ENCODE results near the gene GRN.
"Not testable (repeated sequence)": the region's sequence is repeated elsewhere in the genome, so short reads cannot be mapped to it uniquely, and the experiment has no call there.

Gene GRN

DNA sequence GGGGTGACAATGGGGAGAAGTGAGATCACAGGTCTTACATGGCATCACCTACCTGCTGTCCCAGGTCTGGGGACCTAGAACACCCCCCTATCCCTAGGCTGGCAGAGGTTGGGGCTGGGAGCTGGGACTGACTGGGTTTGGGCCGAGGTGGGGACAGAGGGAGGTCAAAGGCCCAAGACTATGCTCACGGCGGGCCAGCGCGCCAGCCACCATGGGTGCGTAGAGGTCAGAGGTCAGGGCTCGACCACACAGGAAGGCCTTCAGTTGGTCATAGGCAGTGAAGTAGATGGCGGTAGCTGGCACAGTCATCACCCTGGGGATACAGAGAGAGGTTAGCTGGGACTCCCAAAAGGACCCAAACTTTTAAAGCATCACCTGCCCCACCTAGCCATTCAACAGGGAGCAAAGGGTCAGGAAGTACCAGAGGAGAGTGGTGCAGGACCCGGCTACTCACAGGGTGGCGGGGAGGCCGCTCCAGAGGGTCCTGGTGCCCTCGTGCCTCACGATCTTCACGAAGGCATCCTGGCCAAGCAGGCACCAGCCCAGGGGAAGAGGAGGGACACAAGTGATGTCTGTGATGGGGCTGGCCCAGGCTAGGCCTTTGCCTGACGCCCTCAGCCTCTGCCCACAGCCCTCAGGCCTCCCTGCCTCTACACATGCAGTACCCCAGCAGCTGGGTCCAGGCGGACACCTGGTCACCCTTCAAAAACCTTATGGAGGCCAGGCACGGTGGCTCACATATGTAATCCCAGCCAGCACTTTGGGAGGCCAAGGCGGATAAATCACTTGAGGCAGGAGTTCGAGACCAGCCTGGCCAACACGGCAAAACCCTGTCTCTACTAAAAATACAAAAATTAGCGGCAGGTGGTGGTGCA lies 23.6 kb upstream of the GRN start:
- no peak for DNase-seq (ENCODE audit: low spot score)

DNA sequence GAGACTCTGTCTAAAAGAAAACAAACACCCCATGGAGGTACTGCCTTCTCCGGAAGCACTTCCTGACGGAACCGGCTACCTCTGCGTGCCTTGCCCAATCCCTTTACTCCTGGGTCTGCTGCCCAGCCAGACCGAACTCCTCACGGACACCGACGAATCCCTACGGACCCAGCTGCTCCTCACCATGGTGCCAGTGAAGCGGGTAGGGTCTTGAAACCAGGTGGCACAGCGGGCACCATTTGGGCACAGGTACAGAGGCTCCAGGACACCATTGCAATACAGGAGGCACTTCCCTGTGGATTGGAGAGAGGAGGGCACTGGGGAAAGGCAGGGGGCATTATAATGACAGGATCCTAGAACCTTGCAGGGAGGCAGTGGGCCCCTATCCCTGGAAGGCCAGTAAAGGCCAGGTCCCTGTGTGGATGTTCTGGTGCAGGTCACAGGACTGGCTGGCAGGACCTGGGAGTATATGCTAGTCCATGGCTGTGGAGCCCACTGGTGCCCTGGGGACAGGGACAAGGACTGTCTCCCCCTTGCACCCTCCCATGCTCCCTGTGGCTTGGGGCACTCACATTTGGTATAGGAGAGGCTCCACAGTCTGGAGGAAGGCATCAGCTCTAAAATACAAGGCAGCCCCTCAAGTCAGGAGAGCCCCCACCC lies 22.7 kb upstream of the GRN start:
- DNase-seq (ENCODE audit: low spot score) = no peak

DNA sequence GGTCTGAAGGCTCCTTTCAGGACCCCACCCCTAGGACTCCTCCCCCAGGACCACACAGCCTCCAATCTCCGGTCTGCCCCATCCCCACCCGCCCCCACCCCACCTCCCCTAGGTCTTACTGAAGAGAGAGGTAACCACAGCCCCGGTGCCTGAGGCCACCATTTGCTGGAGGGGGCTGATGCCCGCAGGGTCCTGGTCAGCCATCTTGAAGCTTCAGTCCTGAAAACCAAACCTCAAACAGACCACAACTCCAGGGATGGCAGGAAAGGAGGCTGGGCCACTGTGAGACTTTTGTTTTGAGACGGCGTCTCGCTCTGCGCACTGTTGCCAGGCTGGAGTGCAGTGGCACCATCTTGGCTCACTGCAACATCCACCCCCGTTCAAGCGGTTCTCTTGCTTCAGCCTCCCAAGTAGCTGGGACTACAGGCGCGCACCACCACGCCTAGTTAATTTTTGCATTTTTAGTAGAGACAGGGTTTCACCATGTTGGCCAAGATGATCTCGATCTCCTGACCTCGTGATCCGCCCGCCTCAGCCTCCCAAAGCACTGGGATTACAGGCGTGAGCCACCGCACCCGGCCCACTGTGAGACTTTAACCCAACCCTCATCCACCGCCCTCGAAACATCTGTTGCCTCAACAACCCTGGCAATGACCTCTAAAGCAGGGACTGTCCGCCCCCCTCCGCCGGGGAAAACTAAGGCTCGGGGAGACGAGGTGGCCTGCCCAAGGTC lies 21.6 kb upstream of the GRN start:
- no peak for DNase-seq (ENCODE audit: low spot score)

DNA sequence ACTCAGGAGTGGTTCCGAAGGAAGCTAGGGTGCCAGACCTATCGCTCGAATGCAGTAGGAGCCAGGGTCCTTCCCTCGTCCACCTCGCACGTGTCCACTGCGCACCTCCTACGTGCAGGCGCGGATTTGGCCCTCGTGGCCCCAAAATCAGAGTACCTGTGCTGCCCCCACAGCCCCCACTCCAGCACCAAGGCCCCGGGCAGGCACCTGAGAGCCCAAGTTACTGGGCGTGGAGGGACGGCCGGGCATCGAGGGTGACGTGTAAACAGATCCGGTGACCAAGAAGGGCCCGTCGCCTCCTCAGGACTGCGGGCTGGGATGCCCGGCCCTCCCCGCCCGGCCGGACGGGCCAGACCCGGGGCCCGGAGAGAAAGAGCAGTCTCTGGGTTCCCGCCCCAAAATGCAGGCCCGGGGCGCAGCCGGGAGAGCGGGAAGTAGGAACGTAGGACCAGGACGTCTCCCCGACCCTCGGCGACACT lies 21.0 kb upstream of the GRN start:
- DNase-seq (ENCODE audit: low spot score) = no peak

DNA sequence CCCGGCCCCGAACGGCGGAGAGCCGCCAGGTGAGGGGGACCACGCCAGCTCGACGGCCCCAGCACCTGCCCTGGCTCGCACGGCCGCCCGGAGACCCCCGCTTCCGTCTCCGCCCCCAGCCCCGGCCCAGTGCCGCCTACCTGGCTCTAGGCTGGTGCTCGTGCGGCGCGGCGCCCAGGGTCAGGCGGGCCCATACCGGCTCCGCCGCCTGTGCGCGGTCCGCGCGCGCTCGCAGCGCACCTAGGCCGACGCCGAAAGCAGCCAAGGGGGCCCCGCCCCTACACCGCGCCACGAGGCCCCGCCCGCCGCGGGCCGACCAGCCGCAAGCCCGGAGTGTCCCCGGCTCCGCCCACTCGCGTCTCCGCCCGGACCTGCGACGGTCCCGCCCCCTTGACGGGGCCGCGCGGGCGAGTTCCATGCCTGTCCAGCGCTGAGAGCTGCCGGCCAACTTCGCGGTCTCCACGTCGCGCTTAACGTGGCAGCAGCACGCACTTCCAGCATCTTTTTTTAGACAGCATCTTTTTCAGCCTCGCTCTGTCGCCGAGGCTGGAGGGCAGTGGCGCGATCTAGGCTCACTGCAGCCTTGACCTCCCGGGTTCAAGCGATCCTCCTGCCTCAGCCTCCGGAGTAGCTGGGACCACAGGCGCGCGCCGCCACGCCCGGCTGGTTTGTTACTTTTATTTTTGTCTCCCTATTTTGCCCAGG lies 20.4 kb upstream of the GRN start, which contains the start of gene SLC25A39:
TSS of gene SLC25A39 (minus strand) at position 253 of the 705 bp plus-strand sequence. CDS start 1,261 bp downstream, outside the sequence.
- DNase-seq (ENCODE audit: low spot score) = peak; percentile 91

DNA sequence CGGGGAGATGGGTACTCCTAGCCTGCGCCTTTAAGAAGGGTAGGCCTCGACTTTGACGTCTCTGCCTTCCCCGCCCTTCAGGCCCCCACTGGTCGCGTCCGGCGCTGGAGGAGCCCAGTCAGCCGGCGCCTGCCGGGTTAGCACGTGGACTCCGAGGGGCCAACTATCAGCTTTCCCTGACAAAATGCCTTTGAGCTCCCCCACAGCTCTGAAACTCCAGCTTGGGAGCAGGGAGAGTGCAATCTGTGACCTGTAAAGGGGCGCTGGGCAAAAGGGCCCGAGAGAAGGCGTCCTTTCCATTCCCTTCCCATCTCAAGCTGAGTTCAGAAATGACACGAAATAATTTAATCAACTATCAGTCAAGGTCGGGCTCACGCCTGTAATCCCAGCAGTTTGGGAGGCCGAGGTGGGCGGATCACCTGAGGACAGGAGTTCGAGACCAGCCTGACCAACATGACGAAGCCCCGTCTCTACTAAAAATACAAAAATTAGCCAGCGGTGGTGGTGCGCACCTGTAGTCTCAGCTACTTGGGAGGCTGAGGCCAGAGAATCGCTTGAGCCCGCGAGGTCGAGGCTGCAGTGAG lies 18.1 kb upstream of the GRN start:
- peak; percentile 99 for DNase-seq (ENCODE audit: low spot score)

DNA sequence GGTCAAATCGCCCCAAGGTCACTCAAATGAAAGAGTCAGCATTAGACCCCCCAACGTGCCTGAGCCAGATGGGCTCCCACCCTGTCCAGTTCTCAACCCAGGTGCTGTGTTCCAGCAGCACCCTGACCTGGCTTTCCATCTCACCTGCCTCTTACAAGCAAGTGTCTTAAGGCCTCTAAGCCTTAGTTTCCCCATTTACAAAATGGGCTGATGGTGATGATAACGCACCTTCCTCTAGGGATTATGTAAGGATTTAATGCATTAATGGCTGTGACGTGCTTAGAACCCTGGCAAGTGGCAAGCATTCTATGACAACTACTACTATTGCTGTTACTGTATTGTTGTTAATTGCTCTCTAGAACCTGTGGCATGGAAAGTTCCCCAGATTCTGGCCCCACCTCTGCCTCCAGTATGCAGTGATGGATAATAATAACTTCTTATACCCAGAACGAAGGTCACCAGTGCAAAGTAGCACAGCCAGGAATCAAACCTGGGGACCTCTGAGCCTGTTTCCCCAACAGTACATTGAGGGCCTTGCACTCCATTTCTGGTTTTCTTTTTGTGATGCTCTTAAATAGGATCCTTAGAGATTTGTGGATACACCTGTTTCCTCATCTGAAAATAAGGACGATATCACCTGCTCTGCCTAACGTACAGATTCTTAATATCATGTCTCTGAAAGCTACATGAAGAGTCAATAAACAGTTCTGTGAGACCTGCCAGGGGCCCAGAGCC lies 17.2 kb upstream of the GRN start:
- DNase-seq (ENCODE audit: low spot score) = no peak

DNA sequence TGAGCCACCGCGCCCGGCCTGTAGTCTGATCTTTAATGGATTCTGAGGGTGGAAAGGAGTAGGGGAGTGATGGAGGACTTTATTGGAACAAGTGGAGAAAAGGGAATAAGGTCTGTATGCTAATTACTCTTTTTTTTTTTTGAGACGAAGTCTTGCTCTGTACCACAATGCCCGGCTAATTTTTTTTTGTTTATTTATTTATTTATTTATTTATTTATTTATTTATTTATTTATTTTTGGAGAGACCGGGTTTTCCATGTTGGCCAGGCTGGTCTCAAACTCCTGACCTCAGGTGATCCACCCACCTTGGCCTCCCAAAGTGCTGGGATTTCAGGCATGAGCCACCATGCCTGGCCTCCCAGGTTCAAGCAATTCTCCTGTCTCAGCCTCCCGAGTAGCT lies 15.6 kb upstream of the GRN start:
- DNase-seq (ENCODE audit: low spot score) = not testable (repeated sequence)

DNA sequence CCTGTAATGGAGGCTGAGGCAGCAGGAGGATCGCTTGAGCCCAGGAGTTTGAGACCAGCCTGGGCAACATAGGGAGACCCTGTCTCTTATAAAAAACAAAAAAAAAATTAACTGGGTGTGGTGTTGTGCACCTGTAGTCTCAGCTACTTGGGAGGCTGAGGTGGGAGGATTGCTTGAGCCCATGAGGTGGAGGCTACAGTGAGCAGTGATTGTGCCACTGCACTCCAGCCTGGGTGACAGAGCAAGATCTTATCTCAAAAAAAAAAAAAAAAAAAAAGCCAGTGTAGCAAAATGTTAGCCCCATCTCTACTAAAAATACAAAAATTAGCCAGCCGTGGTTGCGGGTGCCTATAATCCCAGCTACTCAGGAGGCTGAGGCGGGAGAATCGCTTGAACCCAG lies 14.8 kb upstream of the GRN start:
- DNase-seq (ENCODE audit: low spot score) = not testable (repeated sequence)

DNA sequence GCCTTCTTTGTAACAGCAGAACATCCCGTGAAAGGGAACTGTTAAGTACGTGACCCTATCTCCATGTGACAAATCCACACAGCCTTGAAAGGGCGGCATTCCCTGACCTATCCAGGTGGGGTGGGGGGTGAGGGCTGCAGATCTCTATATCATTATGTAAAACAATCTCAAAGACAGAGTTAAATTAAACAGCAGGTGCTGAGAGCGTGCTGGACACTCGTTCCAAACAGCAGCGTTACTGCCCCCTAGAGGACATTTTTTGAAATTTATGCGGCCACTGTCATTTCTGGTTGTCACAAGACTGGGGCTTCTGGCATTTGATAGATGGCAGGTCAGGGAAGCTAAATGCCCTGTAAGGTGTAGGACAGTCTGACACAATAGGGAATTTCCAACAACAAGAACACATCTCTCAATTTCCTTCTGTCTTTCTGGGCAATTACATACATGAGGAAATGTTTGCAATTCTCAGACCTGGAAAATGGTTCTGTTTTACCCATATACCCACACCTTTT lies 13.8 kb upstream of the GRN start:
- peak; percentile 92 for DNase-seq (ENCODE audit: low spot score)

DNA sequence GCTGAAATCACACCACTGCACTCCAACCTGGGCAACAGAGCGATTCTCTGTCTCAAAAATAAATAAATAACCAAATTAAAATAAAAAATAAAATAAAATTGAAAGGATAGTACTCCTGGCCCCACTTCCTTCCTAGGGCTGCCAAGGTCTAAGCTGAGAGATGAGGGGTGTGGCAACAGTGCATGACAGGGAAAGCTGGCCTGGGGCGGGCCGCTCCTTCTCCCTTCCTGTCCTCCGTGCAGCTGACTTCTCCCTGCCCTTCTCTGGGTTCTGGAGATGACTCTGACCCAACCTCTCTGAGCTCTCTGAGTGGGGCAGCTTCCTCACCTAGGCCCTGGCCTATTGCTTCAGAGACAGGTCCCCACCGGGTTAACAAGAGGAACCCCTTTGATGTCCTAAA lies 11.7 kb upstream of the GRN start:
- no peak for DNase-seq (ENCODE audit: low spot score)

DNA sequence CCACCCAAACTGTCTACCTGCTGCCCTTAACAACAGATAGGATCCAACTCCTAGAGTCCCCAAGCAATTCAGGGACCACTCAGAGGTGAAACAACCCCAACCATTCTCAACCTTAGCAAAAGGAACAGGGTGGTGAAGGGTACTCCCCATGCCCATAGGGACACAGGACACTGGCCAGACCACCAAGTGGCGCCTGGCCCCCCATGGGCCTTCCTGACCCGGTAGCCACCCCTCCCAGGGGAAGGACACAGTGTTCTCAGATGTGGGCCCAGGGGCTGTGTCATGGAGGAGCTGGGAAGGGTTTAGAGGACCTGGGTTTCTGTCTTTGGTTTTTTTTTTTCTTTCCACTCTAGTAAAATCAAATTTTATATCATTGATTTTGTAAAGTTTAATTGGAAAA lies 10.8 kb upstream of the GRN start:
- no peak for DNase-seq (ENCODE audit: low spot score)

DNA sequence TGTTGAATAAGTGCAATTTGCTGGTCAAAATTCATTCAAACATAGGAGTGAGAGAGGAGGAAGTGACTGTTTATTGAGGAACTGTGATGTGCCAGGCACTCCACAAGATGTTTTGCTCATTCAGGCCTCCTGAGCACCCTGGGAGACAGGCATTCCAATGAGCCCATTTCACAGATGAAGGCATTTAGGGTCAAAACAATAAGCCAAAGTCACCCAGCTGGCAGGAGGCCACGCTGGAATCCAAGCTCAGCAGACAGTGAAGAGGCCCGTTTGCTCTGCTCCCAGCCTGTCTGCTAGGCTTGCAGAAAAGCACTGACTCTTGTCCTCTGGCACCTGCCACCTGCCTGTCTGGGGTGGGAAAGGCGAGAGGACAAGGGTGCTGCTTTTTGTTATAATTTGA lies 10.4 kb upstream of the GRN start:
- DNase-seq (ENCODE audit: low spot score) = no peak

DNA sequence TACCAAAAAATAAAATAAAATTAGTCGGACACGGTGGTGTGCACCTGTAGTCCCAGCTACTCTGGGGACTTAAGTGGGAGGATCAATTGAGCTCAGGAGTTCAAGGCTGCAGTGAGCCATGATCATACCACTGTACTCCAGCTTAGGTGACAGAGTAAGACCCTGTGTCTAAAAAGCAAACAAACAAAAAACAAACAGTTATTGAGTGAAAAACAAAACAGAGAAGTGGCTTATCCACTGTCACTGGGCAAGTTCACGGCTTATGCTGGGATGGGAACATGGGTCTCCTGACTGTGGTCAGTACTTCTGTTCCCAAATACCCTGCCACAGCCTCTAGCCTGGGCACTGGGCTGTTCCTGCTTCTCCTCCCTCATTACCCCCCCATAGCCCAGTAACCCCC lies 9.5 kb upstream of the GRN start:
- DNase-seq (ENCODE audit: low spot score) = no peak

DNA sequence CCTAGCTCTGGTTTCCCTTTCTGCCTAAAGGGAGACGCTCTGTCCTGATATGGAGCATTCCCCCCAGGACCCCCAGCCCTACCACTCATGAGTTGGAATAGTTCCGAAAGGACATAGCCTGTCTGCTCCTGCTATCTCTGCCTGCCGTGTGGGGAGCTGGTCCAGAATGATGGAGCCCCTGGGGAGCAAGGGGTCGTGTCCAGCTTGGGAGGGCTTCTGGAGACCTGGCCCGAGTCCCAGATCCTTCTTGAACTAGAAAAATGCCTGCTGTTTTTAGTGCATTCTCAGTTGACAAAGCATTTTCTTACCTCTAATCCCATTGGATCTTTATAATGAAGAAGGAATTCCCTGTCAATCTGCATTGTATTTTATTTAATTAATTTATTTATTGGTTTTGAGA lies 9.1 kb upstream of the GRN start:
- DNase-seq (ENCODE audit: low spot score) = no peak

DNA sequence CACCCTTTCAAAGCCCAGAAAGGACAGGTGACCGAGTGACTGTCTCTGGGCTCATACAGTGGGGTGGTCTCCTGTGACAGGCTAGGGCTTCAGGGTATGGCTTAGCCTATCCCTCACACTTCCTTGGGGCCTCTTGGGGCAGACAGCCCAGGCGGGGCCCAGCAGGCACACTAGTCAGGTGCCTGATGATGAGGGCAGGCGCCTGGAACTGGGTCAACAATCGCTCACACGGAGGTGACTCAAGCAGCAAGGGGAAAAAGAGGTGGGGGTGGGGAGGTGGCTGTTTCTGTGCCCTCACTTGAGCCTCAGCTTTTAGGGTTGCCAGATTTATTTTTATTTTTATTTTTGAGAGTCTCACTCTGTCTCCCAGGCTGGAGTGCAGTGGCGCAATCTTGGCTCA lies 6.4 kb upstream of the GRN start:
- DNase-seq (ENCODE audit: low spot score) = no peak

DNA sequence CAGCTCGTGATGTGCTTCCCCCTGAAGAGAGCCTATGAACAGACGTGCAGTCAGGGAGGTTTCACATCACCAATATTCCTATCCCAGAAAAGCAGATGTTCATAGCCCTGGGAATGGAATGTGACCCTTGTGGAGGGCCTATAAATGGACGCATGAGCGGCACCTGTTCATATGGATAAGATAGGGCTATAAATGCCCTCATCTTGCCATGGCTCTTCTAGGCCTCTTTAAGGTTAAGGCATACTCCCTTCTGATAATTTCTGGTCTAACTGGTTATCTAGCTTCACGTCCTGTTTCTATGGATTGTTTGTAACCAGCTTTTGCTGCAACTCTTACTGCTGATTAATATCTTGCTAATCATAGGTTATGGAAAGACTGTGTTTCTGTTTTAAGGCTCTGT lies 4.5 kb upstream of the GRN start:
- DNase-seq (ENCODE audit: low spot score) = not testable (repeated sequence)

DNA sequence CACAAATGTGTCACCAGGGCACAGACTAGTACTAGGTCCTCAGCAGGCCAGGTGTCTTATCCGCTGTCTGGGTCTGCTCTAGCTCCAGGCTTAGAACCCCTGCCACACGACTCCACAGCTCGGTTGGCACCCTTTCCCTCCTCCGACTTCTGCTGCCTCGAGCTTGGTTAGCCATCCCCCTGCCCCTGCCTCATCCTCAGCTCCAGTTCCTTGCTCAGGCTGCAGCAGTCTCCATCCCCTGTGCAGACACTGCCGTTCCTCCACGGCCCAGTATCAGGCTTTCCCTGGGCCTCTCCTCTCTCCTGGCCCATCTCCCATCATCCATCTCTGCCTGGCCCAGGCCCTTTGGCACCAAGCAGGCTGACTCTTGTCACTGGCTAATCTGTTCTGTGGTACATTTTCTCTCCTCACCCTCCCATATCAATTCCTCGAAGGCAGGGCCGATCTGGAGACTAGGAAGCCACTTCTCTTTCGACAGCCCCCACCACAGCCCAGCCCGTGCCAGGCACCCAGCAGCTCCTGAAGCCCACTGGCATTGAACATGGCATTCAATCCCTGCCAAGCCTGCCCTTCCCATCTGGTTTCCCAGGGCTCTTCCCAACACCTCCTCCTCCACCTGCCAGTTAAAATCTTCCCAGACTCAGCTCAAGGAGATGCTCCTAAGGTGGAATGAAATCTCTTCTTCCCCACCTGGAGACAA lies 1.4 kb upstream of the GRN start:
- DNase-seq (ENCODE audit: low spot score) = peak; percentile 50

DNA sequence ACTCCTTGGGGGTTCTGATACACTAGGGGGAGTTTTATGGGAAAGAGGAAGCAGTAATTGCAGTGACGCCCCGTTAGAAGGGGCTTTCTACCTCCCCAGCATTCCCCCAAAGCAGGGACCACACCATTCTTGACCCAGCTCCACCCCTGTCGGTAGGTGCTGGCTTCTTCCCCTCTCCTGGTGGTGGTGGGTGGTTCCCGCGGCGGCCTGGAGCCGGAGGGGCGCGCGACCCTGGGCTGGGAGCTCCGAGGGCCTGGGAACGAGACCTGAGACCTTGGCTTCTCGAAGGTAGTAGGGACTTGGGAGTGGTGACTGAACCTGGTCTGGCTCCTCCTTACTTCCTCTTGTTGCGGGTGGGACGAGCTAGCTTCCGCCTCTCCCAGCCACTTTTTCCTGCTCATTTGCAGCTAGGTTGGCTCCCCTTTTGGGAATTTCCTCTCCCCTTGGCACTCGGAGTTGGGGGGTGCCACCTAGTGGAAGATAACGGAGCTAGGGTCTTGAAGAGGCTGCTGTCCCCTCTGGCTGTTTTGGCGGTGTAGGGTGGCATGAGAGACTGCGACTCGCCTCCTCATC lies 438 bp downstream of the GRN start:
- peak; percentile 92 for DNase-seq (ENCODE audit: low spot score)

All from cerebellar cortex (tissue), 1 donor.